ENCODE results near the gene UQCRH.

DNA sequence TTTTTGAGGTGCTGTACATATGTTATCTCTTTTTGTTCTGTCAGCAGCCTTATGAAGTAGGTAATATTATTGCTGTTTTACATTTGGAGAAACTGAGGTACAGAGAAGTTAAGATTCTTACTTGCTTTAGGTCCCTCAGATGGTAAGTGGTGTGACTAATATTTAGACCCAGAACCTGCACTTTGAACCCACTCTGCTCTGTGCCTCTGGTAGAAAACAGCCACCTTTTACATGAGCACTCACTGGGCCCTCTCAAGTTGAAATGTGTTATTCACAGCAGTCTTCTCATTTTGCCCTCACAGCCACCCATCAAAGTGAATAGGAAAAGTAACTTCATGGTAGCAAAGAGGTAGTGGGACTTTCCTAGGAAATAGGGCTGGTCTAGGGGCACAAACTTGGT lies 41.8 kb downstream of the UQCRH start:
- TF ChIP-seq GATA3 (IDR thresholded peaks at IDR 0.05; ENCODE audit: low read depth, low read length) (no peak), GATA2 (IDR thresholded peaks at IDR 0.05; ENCODE audit: low read depth, low read length) (no peak)

All from SH-SY5Y (cell line).